Measurements from ENCODE around the gene CACNA2D1.

GRCh38 chr7:82154728-82155127, 288.8 kb downstream of the CACNA2D1 start:
- TF ChIP-seq SUZ12 (IDR thresholded peaks at IDR 0.05) (no peak), TARDBP (IDR thresholded peaks at IDR 0.05) (no peak), L3MBTL2 (conservative IDR thresholded peaks at IDR 0.05) (no peak), FOXA1 (IDR thresholded peaks at IDR 0.05) (no peak), SP1 (IDR thresholded peaks at IDR 0.05) (no peak), LEF1 (IDR thresholded peaks at IDR 0.05; ENCODE audit: borderline replicate concordance) (no peak)
- TF ChIP-seq, protein P1, sequence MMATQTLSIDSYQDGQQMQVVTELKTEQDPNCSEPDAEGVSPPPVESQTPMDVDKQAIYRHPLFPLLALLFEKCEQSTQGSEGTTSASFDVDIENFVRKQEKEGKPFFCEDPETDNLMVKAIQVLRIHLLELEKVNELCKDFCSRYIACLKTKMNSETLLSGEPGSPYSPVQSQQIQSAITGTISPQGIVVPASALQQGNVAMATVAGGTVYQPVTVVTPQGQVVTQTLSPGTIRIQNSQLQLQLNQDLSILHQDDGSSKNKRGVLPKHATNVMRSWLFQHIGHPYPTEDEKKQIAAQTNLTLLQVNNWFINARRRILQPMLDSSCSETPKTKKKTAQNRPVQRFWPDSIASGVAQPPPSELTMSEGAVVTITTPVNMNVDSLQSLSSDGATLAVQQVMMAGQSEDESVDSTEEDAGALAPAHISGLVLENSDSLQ (IDR thresholded peaks at IDR 0.05), result no peak
